Upper lobe of left lung (tissue), 4 donors: Measurements from ENCODE around the gene RBP4.

Source experiments
- EP300 ChIP-seq, 4 donors: sonication (generic); formaldehyde crosslinking; IDR thresholded peaks; one replicate each; pipeline ENCODE4 v1.5.1; 2017; ENCODE audit warnings: antibody characterized with exemption in 4 of 4, control low read depth in 2 of 4
- POLR2A ChIP-seq, 4 donors: fragments of 450-650 bp; IDR thresholded peaks; one replicate each; pipeline ENCODE4 v1.5.1; 2016 to 2017; ENCODE audit warnings: antibody characterized with exemption in 4 of 4, mild to moderate bottlenecking in 2 of 4
- POLR2AphosphoS5 ChIP-seq, 2 donors: sonication (generic); formaldehyde crosslinking; IDR thresholded peaks; one replicate each; pipeline ENCODE4 v1.5.1; 2017; ENCODE audit warnings: antibody characterized with exemption in 2 of 2
- TF ChIP-seq, protein P1 (sequence below), 6 experiments: fragments of 450-650 bp in 4 of 6; fragments of 200-600 bp in 2 of 6; sonication (generic) in 2 of 6; IDR thresholded peaks; one replicate each; pipeline ENCODE4 v1.5.1; 2016 to 2019; ENCODE audit warnings: antibody characterized with exemption in 6 of 6

DNA sequence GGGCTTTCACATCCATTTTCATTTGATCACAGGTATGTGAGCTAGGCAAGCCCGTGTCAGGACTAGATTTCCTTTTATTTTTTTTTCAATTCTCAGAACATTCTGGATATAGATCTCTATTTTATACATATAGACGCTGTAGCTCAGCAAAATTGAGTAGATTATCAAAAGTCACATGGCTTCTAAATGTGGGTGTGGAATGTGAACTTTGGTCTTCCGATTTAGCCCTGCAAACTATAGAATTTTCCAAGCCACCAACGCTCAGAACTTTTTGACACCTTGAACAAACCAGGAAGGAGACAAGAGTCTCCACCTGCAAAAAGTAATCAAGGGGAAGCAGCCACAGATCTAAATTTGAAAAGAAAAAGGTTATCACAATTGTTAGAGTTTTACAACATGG, 50.4 kb downstream of the RBP4 start:
- TF ChIP-seq, protein P1, sequence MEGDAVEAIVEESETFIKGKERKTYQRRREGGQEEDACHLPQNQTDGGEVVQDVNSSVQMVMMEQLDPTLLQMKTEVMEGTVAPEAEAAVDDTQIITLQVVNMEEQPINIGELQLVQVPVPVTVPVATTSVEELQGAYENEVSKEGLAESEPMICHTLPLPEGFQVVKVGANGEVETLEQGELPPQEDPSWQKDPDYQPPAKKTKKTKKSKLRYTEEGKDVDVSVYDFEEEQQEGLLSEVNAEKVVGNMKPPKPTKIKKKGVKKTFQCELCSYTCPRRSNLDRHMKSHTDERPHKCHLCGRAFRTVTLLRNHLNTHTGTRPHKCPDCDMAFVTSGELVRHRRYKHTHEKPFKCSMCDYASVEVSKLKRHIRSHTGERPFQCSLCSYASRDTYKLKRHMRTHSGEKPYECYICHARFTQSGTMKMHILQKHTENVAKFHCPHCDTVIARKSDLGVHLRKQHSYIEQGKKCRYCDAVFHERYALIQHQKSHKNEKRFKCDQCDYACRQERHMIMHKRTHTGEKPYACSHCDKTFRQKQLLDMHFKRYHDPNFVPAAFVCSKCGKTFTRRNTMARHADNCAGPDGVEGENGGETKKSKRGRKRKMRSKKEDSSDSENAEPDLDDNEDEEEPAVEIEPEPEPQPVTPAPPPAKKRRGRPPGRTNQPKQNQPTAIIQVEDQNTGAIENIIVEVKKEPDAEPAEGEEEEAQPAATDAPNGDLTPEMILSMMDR (IDR thresholded peaks at IDR 0.05): no peak
- no peak for TF ChIP-seq EP300 (IDR thresholded peaks at IDR 0.05)
- no peak for TF ChIP-seq POLR2A (IDR thresholded peaks at IDR 0.05)
- no peak for TF ChIP-seq POLR2AphosphoS5 (IDR thresholded peaks at IDR 0.05)
